HL-60/S4 treated with retinoic acid at 250 ng/mL for 4 days and 3 days (cell line): ENCODE results near the gene TMEM176B.

Source experiments
- in situ Hi-C: fragments of 300-500 bp; cut with MboI; formaldehyde crosslinking; loops from 2 replicates; pipeline ENCODE4 v1.7.0; 2022; ENCODE audit warnings: low sequenced_read_pairs

Gene TMEM176B

GRCh38 chr7:150791746-150792452, 8.3 kb downstream of the TMEM176B start:
- in situ Hi-C loops = no loop called here

GRCh38 chr7:150791304-150791703, 8.9 kb downstream of the TMEM176B start:
- in situ Hi-C loops = no loop called here

- in situ Hi-C loops = no loop called here
These were observed 9.6 kb downstream of the TMEM176B start for GRCh38 chr7:150790416-150791075.

GRCh38 chr7:150788474-150789269, 11.5 kb downstream of the TMEM176B start:
- in situ Hi-C loops = loop anchor here (10.0 kb wide), 1 partner anchor 86 kb away; no protein-coding TSS in a partner anchor

GRCh38 chr7:150787321-150788281, 12.6 kb downstream of the TMEM176B start:
- in situ Hi-C loops = loop anchor here (10.0 kb wide), 1 partner anchor 87 kb away; no protein-coding TSS in a partner anchor

GRCh38 chr7:150784954-150785353, 15.2 kb downstream of the TMEM176B start:
- in situ Hi-C loops = loop anchor here (10.0 kb wide), 1 partner anchor 90 kb away; no protein-coding TSS in a partner anchor

- in situ Hi-C loops = loop anchor here (10.0 kb wide), 1 partner anchor 91 kb away; no protein-coding TSS in a partner anchor
These were observed 15.9 kb downstream of the TMEM176B start for GRCh38 chr7:150784120-150784736.

- in situ Hi-C loops = loop anchor here (10.0 kb wide), 1 partner anchor 93 kb away; no protein-coding TSS in a partner anchor
These were observed 18.2 kb downstream of the TMEM176B start for GRCh38 chr7:150781961-150782360.

- in situ Hi-C loops = loop anchor here (10.0 kb wide), 1 partner anchor 94 kb away; no protein-coding TSS in a partner anchor
These were observed 19.1 kb downstream of the TMEM176B start for GRCh38 chr7:150781103-150781502.

GRCh38 chr7:150780292-150780691, 19.9 kb downstream of the TMEM176B start:
- in situ Hi-C loops = loop anchor here (10.0 kb wide), 1 partner anchor 95 kb away; no protein-coding TSS in a partner anchor

GRCh38 chr7:150778738-150779301, 21.3 kb downstream of the TMEM176B start:
- in situ Hi-C loops = loop anchor here (10.0 kb wide), 1 partner anchor 206 kb away; no protein-coding TSS in a partner anchor

GRCh38 chr7:150778014-150778737, 22.0 kb downstream of the TMEM176B start:
- in situ Hi-C loops = loop anchor here (10.0 kb wide), 1 partner anchor 207 kb away; no protein-coding TSS in a partner anchor

- in situ Hi-C loops = loop anchor here (10.0 kb wide), 1 partner anchor 211 kb away; no protein-coding TSS in a partner anchor
These were observed 26.0 kb downstream of the TMEM176B start for GRCh38 chr7:150774131-150774530.

GRCh38 chr7:150769768-150770167, 30.4 kb downstream of the TMEM176B start:
- in situ Hi-C loops = loop anchor here (10.0 kb wide), 1 partner anchor 215 kb away; no protein-coding TSS in a partner anchor

GRCh38 chr7:150766334-150766709, 33.8 kb downstream of the TMEM176B start:
- in situ Hi-C loops = no loop called here

- in situ Hi-C loops = no loop called here
These were observed 40.7 kb downstream of the TMEM176B start for GRCh38 chr7:150759479-150759878.

- in situ Hi-C loops = no loop called here
These were observed 43.3 kb downstream of the TMEM176B start for GRCh38 chr7:150756858-150757257.

GRCh38 chr7:150756166-150756565, 44.0 kb downstream of the TMEM176B start:
- in situ Hi-C loops = no loop called here
